ENCODE data around the gene METAP2.
"Not testable (repeated sequence)": the region's sequence is repeated elsewhere in the genome, so short reads cannot be mapped to it uniquely, and the experiment has no call there.

Gene METAP2

DNA sequence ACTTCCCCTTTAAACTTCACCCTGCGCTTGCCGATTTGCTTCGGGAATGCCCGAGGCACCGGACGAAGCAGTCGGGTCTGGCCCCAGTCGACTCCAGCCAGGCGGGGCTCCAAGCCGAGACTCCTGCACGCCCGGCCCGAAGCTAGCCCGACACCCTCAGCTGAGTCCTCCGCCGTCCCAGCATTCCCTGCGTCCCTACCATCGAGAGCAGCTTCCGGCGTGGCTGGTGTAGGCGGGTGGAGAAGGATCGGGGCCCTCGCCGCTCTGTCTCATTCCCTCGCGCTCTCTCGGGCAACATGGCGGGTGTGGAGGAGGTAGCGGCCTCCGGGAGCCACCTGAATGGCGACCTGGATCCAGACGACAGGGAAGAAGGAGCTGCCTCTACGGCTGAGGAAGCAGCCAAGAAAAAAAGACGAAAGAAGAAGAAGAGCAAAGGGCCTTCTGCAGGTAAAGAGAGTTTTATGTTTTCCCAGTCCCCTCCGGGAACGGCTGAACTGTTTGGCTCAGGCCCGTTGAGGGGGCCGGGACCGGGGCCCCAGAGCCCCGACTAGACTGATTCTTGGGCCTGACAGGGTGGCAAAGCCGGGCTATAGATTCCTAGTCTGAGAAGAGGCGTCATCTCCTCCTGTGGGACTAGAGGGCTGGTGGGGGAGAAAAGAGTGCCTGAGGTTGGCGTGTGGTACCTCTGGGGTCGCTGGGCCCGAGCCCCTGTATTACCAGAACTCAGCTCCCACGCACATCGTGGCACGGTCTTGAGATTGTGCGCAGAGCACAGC, at the start of gene METAP2:
Gene METAP2, plus strand, starts transcription at position 269 of the 776 bp plus-strand sequence. Its CDS starts 28 bp downstream, at position 297.
- DNase-seq = peak; percentile 92

DNA sequence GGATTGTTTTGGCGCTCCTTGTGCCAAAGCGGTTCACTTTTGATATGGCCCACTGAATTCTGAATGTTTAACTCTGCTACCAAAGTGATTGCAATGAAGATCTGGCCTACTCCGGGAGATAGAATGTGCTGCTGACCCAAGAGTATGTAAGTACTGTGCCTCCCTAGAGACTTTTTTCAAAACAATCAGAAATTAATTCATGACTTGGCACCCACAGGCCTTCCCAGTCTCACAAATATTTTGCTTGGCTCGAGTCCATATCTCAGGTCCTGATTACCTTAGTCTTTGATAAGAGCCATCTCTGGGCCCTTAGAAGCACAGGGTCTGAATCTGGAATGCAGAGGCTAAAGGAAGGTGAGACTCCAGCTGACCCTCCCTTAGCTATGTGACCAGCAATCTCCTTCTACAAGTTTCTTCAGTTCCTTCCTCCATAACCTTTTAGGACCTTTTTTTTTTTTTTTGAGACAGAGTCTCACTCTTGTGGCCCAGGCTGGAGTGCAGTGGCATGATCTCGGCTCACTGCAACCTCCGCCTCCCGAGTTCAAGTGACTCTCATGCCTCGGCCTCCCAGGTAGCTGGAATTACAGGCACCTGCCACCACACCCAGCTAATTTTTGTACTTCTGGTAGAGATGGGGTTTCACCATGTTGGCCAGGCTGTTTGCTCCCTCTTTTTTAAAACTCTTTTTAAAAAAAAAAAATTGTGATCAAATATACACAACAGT, 49.5 kb upstream of the METAP2 start:
- no peak for DNase-seq

GRCh38 chr12:95429172-95429510, 44.8 kb upstream of the METAP2 start:
- no peak for DNase-seq

GRCh38 chr12:95431120-95431519, 42.8 kb upstream of the METAP2 start:
- no peak for DNase-seq

- no peak for DNase-seq
Observed at GRCh38 chr12:95435355-95435754, 38.6 kb upstream of the METAP2 start.

DNA sequence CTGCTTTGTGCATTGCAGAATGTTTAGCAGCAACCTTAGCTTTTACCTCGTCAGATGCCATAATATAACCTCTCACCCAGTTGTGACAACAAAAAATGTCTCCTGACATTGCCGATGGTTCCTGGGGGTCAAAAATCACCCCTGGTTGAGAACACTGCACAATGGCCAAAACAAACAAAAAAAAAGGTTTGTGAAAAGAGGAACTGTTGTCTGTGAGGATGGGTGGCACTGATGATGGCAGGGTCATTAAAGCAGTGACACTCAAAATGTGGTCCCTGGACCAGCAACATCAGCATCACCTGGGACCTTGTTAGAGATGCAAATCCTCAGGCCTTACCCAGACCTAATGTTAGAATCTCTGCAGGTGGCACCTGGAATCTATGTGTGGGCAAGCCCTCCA, 36.4 kb upstream of the METAP2 start:
- no peak for DNase-seq

GRCh38 chr12:95439461-95440230, 34.3 kb upstream of the METAP2 start:
- no peak for DNase-seq

GRCh38 chr12:95440401-95440800, 33.6 kb upstream of the METAP2 start:
- DNase-seq = no peak

- no peak for DNase-seq
Observed at GRCh38 chr12:95443459-95443858, 30.5 kb upstream of the METAP2 start.

- not testable (repeated sequence) for DNase-seq
Observed at GRCh38 chr12:95445099-95445498, 28.9 kb upstream of the METAP2 start.

- DNase-seq = no peak
Observed at GRCh38 chr12:95445884-95446505, 28.0 kb upstream of the METAP2 start.

DNA sequence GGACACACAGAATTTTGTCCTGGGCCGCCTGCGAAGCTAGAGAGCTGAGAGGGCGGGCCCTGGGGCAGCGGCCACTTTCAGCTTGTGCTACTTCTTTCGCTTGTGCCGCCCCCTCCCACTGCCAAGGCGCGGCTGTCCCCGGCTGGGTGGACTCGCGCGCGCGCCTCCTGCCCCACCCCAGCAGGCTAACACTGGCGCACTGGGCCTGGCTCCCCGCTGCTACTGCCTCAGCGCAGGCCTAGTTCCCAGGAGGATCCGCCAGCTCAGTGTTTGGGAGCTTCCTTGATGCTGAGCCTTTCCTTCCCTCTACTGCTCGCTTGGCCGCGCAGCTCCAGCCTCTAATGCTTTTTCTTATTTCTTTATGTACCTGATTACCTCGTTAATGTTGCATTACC, 27.4 kb upstream of the METAP2 start:
- DNase-seq = no peak

- DNase-seq = not testable (repeated sequence)
Observed at GRCh38 chr12:95449656-95450055, 24.3 kb upstream of the METAP2 start.

- DNase-seq = not testable (repeated sequence)
Observed at GRCh38 chr12:95452501-95452900, 21.5 kb upstream of the METAP2 start.

GRCh38 chr12:95453881-95454280, 20.1 kb upstream of the METAP2 start:
- not testable (repeated sequence) for DNase-seq

GRCh38 chr12:95454780-95455215, 19.2 kb upstream of the METAP2 start:
- DNase-seq = not testable (repeated sequence)

GRCh38 chr12:95457605-95458004, 16.3 kb upstream of the METAP2 start:
- not testable (repeated sequence) for DNase-seq

DNA sequence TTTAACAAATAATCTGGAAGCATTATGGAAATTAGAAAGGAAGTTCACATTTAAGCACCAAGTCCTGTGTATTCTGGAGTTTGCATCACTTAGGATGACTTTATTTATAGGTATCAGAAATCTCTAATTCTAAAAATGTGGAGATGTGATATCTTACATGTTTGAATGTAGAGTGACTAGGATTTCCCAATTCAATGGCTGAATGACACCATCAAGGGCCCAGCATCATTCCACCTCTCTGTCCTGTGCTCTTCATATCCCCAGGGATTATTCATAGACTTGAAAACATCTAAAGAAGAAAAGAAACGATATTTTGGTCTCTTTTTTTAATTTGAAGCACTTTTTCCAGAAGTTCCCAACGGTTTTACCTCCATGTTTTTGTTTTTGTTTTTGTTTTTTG, 15.2 kb upstream of the METAP2 start:
- no peak for DNase-seq

DNA sequence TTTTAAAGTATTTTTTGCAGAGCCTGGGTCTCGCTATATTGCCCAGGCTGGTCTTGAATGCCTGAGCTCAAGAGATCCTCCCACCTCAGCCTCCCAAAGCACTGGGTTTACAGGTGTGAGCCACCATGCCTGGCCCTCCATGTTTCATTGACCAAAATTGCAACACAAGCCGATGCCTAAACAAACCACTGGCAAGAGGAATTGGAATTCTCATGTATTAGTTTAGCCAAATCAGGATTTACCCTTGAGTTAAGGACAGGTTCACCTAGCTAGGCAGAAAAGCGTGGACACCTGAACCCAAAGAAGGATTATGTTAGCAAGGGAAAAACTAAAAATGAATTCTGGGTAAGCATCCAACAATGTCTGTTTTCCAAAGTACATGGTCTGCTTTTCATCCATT, 14.6 kb upstream of the METAP2 start:
- no peak for DNase-seq

DNA sequence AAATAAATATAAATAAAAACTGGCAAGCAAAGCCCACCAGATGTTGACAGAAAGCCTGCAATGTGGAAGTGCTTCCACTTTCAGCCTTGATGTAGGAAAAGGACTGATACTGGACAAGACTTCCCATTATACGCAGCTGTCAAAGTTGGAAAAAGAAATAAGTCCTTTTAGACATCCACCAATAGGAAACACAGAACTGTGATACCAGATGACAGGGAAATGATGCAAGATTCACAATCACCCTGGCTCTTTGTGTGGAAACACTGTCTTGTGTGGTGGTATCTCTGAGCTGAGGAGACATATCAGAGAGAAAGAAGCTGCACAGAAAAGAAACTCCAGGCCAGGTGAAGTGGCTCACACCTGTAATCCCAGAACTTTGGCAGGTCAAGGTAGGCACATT, 13.8 kb upstream of the METAP2 start:
- DNase-seq = no peak

- no peak for DNase-seq
Observed at GRCh38 chr12:95460896-95461295, 13.1 kb upstream of the METAP2 start.

GRCh38 chr12:95462081-95462480, 11.9 kb upstream of the METAP2 start:
- DNase-seq = no peak

DNA sequence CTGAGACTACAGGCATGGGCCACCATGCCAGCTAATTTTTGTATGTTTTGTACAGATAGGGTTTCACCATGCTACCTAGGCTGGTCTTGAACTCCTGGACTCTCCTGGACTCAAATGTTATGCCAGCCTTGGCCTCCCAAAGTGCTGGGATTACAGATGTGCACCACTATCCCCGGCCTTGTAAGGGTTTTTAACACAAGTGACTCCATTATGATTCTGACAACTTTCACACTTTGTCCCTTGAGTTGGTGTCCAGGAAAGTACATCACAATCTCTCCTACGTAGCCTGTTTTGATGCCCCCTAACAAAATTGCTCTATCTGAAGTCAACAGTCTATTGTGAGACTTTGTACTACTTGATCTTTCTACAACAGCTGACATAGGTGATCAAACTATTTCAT, 11.4 kb upstream of the METAP2 start:
- DNase-seq = no peak
